ENCODE data around the gene P2RY11.

The P2RY11 gene

DNA sequence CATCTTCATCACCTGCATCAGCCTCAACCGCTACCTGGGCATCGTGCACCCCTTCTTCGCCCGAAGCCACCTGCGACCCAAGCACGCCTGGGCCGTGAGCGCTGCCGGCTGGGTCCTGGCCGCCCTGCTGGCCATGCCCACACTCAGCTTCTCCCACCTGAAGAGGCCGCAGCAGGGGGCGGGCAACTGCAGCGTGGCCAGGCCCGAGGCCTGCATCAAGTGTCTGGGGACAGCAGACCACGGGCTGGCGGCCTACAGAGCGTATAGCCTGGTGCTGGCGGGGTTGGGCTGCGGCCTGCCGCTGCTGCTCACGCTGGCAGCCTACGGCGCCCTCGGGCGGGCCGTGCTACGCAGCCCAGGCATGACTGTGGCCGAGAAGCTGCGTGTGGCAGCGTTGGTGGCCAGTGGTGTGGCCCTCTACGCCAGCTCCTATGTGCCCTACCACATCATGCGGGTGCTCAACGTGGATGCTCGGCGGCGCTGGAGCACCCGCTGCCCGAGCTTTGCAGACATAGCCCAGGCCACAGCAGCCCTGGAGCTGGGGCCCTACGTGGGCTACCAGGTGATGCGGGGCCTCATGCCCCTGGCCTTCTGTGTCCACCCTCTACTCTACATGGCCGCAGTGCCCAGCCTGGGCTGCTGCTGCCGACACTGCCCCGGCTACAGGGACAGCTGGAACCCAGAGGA is 2.6 kb downstream of the P2RY11 start:
- no peak for DNase-seq

DNA sequence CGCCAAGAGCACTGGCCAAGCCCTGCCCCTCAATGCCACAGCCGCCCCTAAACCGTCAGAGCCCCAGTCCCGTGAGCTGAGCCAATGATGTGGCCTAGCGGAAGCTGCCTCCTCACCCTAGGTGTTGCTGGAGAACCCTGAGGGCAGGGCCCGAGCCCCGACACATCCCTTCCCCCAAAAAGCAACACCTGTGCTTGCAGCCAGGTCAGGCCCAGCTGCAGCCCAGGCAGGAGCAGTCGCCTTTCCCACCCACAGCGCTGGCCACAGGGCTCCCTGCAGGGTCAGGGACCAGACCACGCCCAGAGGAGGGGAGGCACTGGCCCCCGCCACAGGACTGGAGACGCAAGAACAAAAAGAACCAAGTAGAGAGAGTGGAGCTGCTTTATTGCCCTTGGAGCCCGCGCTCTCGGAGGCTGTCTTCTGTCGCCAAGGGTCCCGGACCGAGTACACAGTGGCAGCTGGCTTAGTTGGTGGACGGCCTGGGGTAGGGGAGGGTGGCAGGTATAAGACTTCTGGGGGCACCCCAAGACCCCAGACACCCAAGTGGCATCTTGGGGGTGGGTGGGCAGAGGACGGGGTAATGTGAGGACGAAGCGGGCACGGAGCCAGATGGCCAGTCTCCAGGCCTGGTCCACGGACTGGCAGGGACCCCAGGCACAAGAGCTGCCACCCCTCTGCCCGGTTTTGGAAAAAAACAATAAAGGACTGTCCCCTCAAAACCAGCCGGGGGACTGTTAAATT is 3.3 kb downstream of the P2RY11 start:
- DNase-seq: no peak

DNA sequence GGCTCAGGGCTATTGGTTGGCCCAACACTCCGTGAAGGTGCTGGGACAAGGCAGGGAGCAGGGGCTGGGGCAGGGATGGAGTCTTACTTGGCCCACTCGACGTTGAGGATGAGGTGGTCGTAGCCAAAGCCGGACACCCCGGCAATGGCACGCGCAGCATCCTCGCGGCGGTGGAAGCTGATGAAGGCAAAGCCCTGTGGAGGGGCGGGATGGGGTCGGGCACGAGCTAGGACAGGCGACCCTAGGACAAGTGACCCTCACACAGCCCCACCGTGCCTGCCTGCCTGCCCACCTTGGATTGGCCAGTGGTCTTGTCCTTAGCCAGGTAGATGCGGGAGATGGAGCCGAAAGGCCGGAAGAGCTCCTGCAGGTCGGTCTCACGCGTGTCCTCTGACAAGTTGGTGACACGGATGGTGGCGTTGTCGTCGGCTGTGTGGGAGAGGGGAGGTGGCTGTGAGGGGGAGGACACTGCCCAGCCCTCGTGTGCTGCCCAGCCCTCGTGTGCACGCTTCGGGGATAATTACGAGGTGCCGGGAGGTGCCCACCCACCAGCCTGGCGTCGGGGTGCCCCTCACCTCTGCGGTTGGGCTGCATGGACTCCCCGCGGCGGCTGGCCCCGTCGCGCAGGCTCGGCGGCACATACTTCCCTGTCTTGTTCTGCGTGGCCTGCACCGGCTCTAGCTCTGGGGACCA is 4.0 kb downstream of the P2RY11 start:
- DNase-seq: no peak

DNA sequence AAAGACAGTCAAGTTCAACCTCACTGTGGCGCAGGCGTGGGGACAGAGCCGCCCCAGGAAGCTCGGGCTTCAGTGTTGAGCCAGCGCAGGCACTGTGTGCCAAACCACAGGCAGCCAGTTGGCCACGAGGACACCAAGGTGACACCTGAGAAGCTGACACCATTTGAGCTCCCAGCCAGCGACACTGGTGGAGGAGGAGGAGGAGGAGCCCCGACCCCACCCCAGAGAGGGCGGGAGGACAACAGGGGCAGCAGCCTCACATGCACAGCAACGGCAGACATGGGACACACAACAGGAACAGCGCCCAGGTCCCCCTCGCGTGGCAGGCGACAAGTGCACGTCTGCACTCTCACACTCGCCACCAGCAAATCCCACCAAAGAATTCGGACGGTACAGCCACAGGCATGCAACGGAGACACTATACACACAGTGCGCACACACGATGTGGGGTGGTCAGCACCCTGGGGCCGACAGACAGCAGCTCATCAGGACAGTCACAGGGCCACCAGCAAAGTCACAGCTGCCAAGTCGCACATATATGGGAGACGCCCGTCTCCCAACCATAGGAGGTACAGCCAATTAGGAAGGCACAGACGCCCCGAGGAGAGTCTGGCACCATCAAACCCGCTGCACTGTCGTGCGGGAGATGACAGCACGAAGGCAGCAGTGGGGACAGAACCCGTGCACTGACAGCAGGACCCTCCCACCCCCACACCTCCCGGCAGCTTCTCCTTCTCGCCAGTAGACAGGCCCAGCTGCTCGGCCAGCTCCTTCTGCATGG is 4.8 kb downstream of the P2RY11 start:
- no peak for DNase-seq

DNA sequence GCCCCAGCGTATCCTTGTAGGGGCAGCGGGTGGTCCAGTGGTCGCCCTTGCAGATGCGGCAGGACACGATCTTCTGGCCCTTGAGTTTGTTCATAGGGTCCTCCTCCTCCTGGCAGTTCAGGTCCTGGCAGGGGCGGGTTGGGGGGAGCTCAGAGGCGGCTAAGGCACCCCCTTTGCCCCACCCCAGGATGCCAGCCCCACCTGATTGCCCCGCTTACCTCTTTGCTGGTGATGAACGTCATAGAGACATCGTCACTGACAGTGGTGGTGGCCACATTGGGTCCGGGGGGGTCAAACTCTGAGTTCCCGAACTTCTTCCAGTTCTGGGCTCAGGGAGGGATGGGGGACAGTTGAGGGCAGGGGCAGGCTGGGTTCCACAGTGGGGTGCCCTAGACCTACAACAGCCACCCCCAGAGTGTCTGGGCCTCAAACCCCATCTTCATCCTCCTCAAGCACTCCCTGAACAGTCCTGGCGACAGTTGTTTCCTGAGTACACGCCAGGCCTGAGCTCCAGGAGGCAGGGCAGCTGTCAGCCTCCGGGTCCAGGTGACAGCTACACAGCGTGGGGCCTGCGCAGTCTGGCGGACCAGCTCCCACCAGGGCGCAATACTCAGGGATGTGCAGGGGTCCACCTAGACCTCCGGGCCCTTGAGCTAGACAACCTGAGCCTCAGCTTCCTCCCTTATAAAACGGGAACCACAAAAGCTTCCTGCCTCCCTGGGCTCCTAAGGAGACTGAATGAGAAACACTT is 5.5 kb downstream of the P2RY11 start:
- no peak for DNase-seq

DNA sequence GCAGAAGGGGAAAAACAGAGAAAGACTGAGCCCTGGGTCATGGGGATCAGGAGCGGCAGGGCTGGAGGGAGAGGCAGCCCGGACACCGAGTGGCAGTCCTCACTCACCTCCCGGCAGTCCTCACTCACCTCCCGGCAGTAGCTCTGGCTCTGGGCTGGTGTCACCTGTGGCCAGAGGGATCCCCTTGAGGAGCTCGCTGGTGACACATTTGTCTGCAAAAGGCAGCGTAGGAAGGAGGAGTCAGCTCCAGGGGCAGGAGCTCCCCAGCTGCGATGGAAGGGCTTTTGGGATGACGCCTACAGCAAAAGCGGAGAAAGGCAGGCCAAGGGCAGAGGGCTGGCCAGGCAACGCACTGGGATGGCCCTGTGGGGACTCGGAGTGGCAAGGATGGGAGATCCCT is 7.5 kb downstream of the P2RY11 start:
- DNase-seq: no peak

DNA sequence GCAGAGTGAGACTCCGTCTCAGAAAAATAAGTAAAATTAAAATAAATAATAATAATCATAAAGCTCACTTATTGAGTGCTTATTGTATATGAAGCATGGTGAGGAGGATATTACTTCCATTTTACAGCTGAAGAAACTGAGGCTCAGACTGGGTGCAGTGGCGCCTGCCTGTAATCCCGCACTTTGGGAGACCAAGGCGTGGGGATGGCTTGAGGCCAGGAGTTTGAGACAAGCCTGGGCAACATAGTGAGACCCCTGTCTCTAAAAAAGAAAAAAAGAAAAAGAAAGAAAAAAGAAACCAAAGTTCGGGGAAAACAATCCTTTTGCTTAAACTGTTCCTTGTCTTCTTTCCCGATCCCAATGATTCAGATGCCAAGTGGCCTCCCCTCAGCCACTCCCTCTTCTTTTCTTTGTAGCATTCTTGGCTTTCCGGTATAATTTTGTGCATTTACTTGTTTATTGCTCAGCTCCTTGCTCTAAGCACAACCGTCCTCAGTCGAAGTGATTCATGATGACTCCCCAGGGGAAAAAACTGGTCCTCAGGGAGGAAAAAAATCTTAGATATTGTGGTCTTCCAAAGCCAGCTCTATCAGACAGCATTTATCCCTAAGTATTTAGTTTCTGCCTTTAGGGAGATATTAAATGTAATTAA is 9.2 kb downstream of the P2RY11 start:
- DNase-seq: no peak

DNA sequence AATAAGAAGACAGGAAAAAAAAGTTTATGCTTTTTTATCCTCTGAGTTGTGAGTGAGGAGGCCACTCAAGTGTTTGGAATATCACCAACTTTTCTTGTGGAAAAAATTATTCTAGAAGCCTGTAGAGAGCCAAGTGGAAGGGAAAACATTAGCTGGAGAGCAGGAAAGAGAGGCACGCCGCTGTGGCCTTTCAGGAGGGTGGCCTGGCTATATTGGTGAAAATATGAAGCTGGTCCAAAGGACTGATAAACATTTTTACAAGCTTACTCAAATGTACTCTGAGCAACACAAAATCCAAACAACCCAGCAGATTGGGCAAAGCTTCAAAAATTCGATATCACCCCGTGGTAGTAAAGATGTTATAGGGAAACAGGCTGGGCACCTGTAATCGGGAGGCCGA is 10.6 kb downstream of the P2RY11 start:
- DNase-seq: no peak

DNA sequence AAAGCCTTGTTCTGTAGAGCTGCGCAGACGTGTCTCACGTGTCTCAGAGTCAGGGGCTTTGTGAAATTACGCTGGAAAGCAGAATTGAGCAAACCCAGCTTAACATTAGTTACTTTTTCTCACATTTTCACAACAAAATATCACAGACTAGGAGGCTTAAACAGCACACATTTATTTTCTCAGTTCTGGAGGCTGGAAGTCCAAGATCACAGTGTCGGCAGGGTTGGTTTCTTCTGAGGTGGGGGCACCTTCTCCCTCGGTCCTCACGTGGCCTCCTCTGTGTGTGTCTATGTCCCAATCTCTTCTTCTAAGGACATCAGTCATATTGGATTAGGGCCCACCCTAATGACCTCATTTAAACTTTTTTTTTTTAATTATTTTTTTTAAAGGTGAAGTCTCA is 12.9 kb downstream of the P2RY11 start:
- DNase-seq: no peak

DNA sequence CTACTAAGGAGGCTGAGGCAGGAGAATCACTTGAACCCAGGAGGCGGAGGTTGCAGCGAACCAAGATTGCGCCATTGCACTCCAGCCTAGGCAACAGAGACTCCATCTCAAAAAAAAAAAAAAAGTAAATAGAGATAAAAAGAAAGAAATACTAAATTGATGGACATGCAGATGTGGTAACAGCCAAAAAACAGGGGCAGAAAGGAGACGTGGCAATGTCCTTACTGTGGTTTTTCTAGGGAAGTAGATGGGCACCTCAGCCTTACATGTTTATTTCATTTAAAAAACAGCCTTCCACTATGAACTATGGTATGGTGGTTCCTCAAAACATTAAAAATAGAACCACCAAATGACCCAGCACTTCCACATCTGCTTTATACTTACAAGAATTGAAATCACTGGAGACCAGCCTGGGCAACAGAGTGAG is 14.7 kb downstream of the P2RY11 start:
- DNase-seq: no peak

DNA sequence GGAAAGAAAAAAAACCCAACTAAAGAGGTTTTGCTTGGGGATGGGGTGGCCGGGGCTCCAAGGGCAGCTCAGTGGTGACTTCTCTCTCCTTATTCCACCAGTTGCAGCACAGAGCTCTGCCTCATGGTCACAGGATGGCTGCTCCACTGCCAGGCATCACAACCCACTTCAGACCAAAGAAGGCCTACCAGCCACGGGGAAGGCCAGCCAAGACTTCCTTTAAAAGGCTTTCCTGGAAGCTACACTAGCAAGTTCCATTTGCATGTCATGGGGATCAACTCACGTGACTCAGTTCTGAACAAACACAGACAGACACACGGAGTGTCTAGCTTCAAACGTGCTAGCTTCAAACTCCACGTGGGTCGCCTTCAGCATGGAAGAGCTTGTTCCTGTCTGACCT is 21.4 kb downstream of the P2RY11 start:
- DNase-seq: no peak

DNA sequence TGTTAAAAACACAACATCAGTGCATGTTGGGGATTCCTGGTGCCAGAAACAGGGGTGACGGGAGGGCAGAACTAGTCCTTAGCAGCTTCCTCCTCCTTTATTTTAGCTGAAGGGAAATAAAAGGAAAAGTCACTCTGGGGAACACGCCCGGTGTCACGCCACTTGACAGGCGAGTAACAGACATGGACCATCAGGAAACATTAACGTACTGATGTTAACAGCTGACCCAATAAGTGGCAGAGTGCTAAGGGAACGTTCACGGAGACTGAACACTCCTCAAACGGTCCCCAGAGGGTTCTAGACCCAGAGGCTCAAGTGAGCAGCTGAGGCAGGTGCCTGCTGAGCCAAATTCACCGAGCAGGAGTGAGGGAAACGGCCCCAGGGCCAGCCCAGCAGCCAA is 22.1 kb downstream of the P2RY11 start:
- DNase-seq: no peak

DNA sequence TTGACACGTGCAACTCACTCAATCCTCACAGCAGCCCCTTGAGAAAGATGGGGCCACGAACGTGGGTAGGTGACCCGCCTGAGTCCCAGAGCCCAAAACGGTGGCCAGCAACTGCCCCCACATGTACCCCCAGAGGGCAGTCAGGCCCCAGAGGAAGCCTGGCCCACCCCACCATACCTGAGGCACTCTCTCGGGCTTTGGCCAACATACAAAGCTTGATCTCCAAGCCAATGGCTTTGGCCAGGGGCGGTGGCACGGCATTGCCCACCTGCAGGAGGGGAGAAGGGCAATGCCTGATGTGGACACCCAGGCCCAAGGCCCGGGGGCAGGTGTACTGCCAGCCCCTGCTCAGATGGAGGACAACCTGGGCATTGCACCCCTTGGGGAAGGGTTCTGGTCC is 22.5 kb downstream of the P2RY11 start:
- DNase-seq: no peak

DNA sequence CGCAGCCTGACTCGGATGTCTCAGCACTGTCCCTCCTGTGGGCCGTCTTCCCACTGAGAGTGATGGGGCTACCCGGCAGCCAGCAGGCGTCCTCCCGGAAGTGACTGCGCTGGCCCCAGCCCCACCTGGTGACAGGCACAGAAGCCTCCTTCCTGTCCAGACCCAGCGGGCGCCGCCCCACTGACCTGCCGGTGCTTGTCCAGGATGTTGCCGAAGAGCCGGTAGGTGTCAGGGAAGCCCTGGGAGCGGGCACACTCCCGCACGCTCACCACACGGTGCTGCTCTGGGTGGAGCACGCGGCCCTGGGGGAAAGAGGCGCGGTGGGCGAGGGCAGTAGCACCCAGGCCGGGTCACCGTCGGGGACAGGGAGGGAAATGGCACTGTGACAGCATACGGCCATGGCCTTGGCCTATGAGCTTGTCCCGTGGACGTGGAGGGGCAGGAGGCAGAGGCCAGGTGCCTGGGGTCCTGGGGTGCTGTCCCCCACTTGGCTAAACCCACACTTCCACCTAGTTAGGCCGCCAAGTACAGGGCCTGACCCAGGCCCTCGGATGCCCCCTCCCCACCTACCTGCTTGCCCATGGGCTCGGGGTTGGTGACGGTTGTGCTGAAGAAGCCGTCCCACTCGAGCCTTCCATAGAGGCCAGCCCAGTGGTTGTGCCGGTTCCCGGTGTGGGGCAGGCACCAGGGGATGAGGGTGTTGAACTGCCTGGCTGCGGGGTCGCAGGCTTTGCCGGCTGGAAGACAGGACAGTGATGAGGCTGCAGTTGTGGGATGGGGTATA is 24.2 kb downstream of the P2RY11 start:
- DNase-seq: no peak

DNA sequence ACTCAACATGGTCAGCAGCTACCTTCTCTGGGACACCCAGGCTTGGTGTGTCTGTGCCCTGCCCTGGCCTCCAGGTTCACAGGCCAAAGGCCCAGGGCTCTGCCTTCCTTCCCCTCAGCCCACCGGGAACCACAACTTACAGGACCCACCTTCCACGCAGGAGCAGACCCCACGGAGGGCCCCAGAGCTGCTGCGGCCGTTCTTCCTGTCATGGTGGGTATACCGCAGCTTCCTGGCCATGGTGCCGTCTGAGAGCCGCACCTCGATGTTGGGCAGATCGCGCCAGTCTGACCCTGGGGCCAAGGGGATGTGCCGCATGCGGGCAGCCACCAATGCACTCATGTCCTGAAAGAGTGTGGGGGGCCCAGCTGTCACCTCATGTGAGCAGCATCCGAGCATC is 25.4 kb downstream of the P2RY11 start:
- DNase-seq: no peak

DNA sequence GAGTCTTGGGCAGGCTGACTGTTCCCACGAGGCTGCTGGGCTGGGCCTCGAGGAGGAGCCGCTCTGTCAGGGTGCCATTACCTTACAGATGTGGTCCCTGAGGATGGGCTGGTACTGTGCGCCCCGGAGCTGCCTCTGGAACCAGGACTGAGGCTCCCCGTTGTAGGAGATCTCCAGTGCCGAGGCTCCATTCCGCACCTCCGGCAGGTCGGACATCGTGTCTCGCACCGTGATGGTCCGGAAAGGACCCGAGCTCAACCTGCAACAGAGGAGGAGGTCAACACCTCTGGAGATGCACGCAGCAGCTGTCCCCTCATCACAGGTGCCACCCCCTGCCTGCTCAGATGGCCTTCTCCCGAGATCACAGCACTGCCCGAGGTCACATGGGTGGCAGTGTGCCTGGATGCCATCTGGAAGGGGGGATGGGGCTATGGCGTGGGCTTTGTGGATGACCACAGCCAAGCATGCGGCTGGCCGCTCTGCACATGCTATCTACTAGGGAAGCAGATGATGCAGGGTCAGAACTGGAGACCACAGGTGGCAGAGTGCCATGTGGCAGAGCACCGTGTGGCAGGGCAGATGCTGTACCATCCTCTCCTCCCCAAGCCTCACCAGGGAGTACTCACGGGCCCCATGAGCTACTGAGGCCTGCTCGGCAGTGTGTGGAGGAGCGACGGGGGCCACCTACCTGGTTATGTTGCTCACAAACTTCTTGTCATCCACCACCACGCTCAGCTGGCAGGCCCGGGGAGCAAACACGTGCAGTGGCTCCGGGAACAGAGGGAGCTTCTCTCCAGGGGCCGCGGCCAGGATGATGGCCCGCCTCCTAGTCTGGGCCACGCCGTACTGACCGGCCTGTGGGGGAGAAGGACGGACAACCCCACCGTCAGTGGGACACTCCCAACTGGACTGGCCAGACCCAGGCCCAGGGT is 26.5 kb downstream of the P2RY11 start:
- no peak for DNase-seq

DNA sequence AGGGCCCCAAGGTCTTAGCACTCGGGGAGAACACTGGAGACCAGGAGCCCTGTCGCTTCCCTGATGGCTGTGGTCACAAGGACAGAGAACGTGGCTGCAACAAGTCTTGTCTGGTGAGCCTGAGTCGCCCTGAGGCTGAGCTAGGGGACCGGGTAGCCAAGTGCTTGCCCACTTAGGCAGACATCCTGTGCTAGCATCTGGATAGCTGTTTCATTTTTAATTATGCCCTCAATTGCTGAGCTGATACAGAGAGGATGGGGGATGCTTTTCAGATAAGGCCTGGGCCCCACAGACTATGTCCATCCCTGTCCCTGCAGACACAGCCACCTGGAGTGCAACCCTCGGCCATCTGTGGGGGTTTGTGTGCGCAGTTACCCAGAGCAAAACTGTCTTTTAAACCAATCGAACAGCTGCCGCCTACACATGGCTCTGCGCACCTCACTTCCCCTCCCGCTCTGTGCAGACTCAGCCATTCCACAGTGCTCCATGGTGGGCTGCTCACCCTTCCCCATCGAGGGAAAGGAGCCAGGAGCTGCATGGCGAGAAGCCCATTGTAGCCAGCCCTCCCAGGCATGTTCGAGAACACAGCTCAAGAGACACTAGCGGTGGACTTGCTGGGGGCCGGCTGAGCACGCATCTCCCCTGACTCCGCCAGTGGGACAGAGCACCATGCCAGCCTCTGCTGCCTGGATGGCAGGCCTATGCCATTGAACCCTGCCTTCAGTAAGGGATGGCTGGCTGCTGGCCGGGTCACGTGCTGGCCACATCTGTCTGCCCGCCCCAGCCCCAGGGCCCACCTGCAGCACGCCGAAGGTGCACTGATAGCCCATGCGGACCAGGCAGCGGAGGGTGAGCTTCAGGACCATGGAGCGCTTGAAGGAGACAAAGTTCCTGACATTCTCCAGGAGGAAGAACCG is 27.6 kb downstream of the P2RY11 start:
- DNase-seq: no peak

DNA sequence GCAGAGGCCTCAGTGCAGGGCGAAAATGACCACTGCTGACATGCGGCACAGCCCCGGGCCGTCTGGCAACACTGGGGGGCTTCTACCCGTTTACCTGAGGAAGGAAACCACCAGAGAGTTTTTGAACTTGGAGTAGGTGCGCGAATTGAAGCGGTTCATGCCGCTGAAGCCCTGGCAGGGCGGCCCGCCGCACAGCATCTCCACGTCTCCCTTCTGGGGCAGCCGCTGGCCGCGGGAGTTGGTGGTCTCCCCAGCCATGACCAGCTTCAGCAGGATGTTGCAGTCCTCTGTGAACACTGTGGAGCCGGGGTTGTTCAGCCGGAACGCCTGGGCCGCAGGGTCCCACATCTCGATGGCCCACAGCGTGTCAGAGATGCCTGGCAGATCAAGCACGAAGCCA is 28.5 kb downstream of the P2RY11 start:
- no peak for DNase-seq

DNA sequence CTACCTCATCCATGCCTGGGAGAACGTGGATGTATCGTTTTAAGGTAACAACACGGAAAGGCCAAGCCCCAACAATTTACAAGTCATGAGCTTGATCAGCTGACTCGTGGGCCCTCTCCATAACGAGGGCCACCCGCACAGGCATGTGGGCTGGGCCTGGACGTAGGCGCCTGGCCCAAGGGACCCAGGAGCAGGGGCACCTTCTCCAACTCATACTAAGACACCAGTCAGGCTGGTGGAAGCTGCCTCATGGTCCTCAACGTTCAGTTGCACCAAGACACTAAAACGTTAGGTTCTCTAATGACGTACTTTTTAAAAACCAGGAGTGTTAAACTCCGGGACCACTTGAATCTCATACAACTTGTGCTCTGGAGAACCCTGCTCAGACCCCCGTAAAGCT is 30.0 kb downstream of the P2RY11 start:
- no peak for DNase-seq

Data from activated CD4-positive, alpha-beta T cell treated with anti-CD3 and anti-CD28 coated beads, Interleukin-2, amount 50 U/mL, for 1 hour (primary cell).